GM12874 (cell line): Measurements from ENCODE around the gene MTRR.

Experiments used
- CTCF ChIP-seq: IDR thresholded peaks from 2 replicates; pipeline ENCODE4 v1.5.1; 2011; ENCODE audit warnings: low read depth, mild to moderate bottlenecking, control low read depth, low read length, moderate library complexity; ENCODE audit not compliant: insufficient read depth

Gene MTRR

GRCh38 chr5:7927466-7928375, 58.8 kb downstream of the MTRR start:
- TF ChIP-seq CTCF: peak; percentile 77

GRCh38 chr5:7930011-7930410, 61.1 kb downstream of the MTRR start:
- TF ChIP-seq CTCF: no peak

GRCh38 chr5:7941692-7942091, 72.7 kb downstream of the MTRR start:
- TF ChIP-seq CTCF: no peak

- no peak for TF ChIP-seq CTCF
Measured at GRCh38 chr5:7947301-7947700, 78.4 kb downstream of the MTRR start.
